Mammary epithelial cell (primary cell): ENCODE measurements around the gene GPR63.

Experiments used
- EZH2 ChIP-seq: IDR thresholded peaks from 2 replicates; pipeline ENCODE4 v1.6.1; 2012; ENCODE audit warnings: low read length, inconsistent platforms, borderline replicate concordance
- TF ChIP-seq, protein P1 (sequence below), 2 donors: IDR thresholded peaks in 1 of 2; conservative IDR thresholded peaks in 1 of 2; 2 replicates each; pipeline ENCODE4 v1.5.1; 2011 to 2012; ENCODE audit warnings: inconsistent platforms in 2 of 2, low read length in 2 of 2, mild to moderate bottlenecking in 2 of 2, control low read depth in 1 of 2, low read depth in 1 of 2; ENCODE audit not compliant: insufficient read depth in 1 of 2; ENCODE audit errors: extremely low read depth in 1 of 2

DNA sequence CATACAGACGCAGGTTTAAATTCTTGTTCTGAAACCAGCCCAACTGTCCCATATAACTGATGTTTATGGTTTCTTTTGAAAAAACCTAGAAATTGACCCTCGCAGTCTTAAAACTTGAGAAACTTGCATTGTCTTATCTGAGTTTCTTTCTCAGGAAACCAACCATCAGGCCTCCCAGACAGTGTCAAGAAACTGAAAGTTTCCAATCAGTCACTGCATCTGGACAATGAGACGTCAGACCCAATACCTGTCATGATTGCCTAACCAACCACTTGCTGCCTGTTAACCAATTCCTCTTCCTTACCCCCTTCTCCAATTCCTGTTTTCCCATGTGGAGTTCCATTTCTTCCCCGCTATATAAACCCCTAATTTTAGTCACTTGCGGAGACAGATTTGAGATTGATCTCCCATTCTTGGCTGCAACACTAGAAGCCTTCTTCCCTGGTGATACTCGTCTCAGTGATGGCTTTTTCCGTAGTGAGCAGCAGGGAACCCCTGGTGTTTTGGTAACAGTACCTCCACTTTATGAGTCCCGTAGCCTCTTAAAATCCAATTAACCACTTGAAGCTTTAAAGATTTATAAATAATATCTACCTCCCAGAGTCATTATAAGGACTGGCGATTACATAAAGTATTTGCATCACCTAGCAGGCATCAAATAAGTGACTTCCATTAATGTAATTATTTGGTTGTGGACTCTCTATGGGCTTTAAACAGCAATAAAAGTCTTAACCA, 49.3 kb downstream of the GPR63 start:
- TF ChIP-seq, protein P1, sequence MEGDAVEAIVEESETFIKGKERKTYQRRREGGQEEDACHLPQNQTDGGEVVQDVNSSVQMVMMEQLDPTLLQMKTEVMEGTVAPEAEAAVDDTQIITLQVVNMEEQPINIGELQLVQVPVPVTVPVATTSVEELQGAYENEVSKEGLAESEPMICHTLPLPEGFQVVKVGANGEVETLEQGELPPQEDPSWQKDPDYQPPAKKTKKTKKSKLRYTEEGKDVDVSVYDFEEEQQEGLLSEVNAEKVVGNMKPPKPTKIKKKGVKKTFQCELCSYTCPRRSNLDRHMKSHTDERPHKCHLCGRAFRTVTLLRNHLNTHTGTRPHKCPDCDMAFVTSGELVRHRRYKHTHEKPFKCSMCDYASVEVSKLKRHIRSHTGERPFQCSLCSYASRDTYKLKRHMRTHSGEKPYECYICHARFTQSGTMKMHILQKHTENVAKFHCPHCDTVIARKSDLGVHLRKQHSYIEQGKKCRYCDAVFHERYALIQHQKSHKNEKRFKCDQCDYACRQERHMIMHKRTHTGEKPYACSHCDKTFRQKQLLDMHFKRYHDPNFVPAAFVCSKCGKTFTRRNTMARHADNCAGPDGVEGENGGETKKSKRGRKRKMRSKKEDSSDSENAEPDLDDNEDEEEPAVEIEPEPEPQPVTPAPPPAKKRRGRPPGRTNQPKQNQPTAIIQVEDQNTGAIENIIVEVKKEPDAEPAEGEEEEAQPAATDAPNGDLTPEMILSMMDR (conservative IDR thresholded peaks at IDR 0.05 in 1 of 2, IDR thresholded peaks at IDR 0.05 in 1 of 2; ENCODE audit: extremely low read depth in 1 of 2, insufficient read depth in 1 of 2, low read depth in 1 of 2, low read length in 2 of 2): no peak
- TF ChIP-seq EZH2: no peak
